SK-N-SH (cell line): ENCODE data around the gene PLIN5. TPM values are rescaled to one million over a fixed set of nuclear protein-coding genes. Genes with fewer than 3 reads are reported as not detected.

Experiments
- CTCF ChIA-PET: fragments of 300-600, 350-600 bp; formaldehyde crosslinking; extraction: SDS; loops from one replicate; lab custom pipeline; 2021; lab: Yijun Ruan, JAX
- POLR2A ChIA-PET: fragments of 350-600 bp; sonication (Branson Sonifier 250); formaldehyde crosslinking; extraction: SDS; loops from one replicate; lab custom pipeline; 2020; ENCODE audit warnings: antibody characterized with exemption, inconsistent platforms; lab: Yijun Ruan, JAX
- DNase-seq: peaks from one replicate; pipeline ENCODE4 v3.0.0; 2012
- H2AFZ ChIP-seq: fragments of 200-600 bp; sonication (generic); 2 replicates; pipeline ENCODE4 v1.8.1; 2016; ENCODE audit warnings: antibody characterized with exemption, mild to moderate bottlenecking, low read depth
- H3F3A ChIP-seq: fragments of 200-600 bp; sonication (generic); replicated peaks from 2 replicates; pipeline ENCODE3; 2016; ENCODE audit warnings: antibody characterized with exemption, mild to moderate bottlenecking; ENCODE audit not compliant: insufficient read depth
- H3K27ac ChIP-seq, 2 experiments: fragments of 200-500 bp in 1 of 2; fragments of 200-600 bp in 1 of 2; sonication (Bioruptor generic) in 1 of 2; sonication (generic), shearing (Covaris generic) in 1 of 2; 2 replicates each; pipeline versions ENCODE4 v1.5.1 to v1.6.1; 2014 to 2016; ENCODE audit warnings: low read depth in 2 of 2, inconsistent platforms in 1 of 2, low read length in 1 of 2, mild to moderate bottlenecking in 1 of 2, mixed read lengths in 1 of 2
- H3K27me3 ChIP-seq: fragments of 200-600 bp; sonication (generic), shearing (Covaris generic); 2 replicates; pipeline ENCODE4 v1.6.1; 2016; ENCODE audit warnings: mixed run types; ENCODE audit not compliant: insufficient read depth
- H3K36me3 ChIP-seq, 2 experiments: fragments of 200-500 bp in 1 of 2; fragments of 200-600 bp in 1 of 2; sonication (Bioruptor generic) in 1 of 2; sonication (generic) in 1 of 2; replicated peaks in 1 of 2; 2 replicates each; pipeline versions ENCODE3 to v1.5.1; 2014 to 2016; ENCODE audit warnings: low read length in 1 of 2, mild to moderate bottlenecking in 1 of 2; ENCODE audit not compliant: insufficient read depth in 2 of 2, control insufficient read depth in 1 of 2
- H3K4me1 ChIP-seq, 2 experiments: fragments of 200-500 bp in 1 of 2; fragments of 200-600 bp in 1 of 2; sonication (Bioruptor generic) in 1 of 2; sonication (generic), shearing (Covaris generic) in 1 of 2; 2 replicates each; pipeline versions ENCODE4 v1.5.1 to v1.6.1; 2014 to 2016; ENCODE audit warnings: low read depth in 1 of 2, low read length in 1 of 2, mixed run types in 1 of 2; ENCODE audit not compliant: insufficient read depth in 2 of 2, control insufficient read depth in 1 of 2
- H3K4me2 ChIP-seq: fragments of 200-600 bp; sonication (generic), shearing (Covaris generic); 2 replicates; pipeline ENCODE4 v1.6.1; 2017; ENCODE audit warnings: mixed run types
- H3K4me3 ChIP-seq, 2 experiments: fragments of 200-500 bp in 1 of 2; fragments of 200-600 bp in 1 of 2; sonication (Bioruptor generic) in 1 of 2; sonication (generic), shearing (Covaris generic) in 1 of 2; 2 replicates each; pipeline versions ENCODE4 v1.5.1 to v1.8.1; 2014 to 2016; ENCODE audit warnings: low read depth in 2 of 2, inconsistent platforms in 1 of 2, low read length in 1 of 2, mild to moderate bottlenecking in 1 of 2, mixed read lengths in 1 of 2, moderate library complexity in 1 of 2
- H3K79me2 ChIP-seq: fragments of 200-600 bp; sonication (generic); 2 replicates; pipeline ENCODE4 v1.8.1; 2017; ENCODE audit warnings: mild to moderate bottlenecking; ENCODE audit not compliant: insufficient read depth
- H3K9ac ChIP-seq: fragments of 200-600 bp; sonication (generic); 2 replicates; pipeline ENCODE4 v1.6.1; 2017; ENCODE audit warnings: mixed run types
- H3K9me2 ChIP-seq: fragments of 200-600 bp; sonication (generic); 2 replicates; pipeline ENCODE4 v1.6.1; 2017; ENCODE audit warnings: mixed run types
- H3K9me3 ChIP-seq: fragments of 200-600 bp; sonication (generic); 2 replicates; pipeline ENCODE4 v1.6.1; 2017; ENCODE audit warnings: mixed run types, mild to moderate bottlenecking, moderate library complexity
- H4K20me1 ChIP-seq: fragments of 200-600 bp; sonication (generic); 2 replicates; pipeline ENCODE4 v1.6.1; 2017; ENCODE audit warnings: mild to moderate bottlenecking, mixed run types; ENCODE audit not compliant: insufficient read depth
- CHD2 ChIP-seq: fragments of 150-350 bp; IDR thresholded peaks from 2 replicates; pipeline ENCODE4 v1.6.1; 2018; ENCODE audit warnings: low read length; ENCODE audit not compliant: partially characterized antibody
- EP300 ChIP-seq, 2 experiments: IDR thresholded peaks; 2 replicates each; pipeline versions ENCODE4 v1.4.0 to v1.6.1; 2012; ENCODE audit warnings: borderline replicate concordance in 1 of 2, low read depth in 1 of 2, low read length in 1 of 2
- EZH2phosphoT487 ChIP-seq: fragments of 200-600 bp; sonication (generic); IDR thresholded peaks from 2 replicates; pipeline ENCODE4 v1.6.1; 2017; ENCODE audit warnings: low read depth, mixed run types, mild to moderate bottlenecking, antibody characterized with exemption, moderate library complexity, borderline replicate concordance
- FOSL2 ChIP-seq: IDR thresholded peaks from 2 replicates; pipeline ENCODE4 v1.4.0; 2012; ENCODE audit warnings: low read depth, mild to moderate bottlenecking, moderate library complexity, borderline replicate concordance
- FOXJ3 ChIP-seq: sonication (generic); formaldehyde crosslinking; IDR thresholded peaks from 2 replicates; pipeline ENCODE4 v1.5.1; 2020; ENCODE audit warnings: mild to moderate bottlenecking, missing genetic modification reagents
- GATA2 ChIP-seq: sonication (generic); formaldehyde crosslinking; IDR thresholded peaks from 2 replicates; pipeline ENCODE4 v1.5.0; 2020; ENCODE audit warnings: mild to moderate bottlenecking, missing genetic modification reagents
- JUND ChIP-seq: IDR thresholded peaks from 2 replicates; pipeline ENCODE4 v1.4.0; 2012
- NFIC ChIP-seq: IDR thresholded peaks from 2 replicates; pipeline ENCODE4 v1.4.0; 2012; ENCODE audit warnings: borderline replicate concordance
- RAD21 ChIP-seq: IDR thresholded peaks from 2 replicates; pipeline ENCODE4 v1.6.1; 2012; ENCODE audit warnings: mild to moderate bottlenecking, low read length
- RFX5 ChIP-seq: IDR thresholded peaks from 2 replicates; pipeline ENCODE4 v1.6.1; 2012; ENCODE audit warnings: mild to moderate bottlenecking, improper control_type of control experiment, low read length
- RXRA ChIP-seq: IDR thresholded peaks from 2 replicates; pipeline ENCODE4 v1.4.0; 2012; ENCODE audit warnings: low read depth, mild to moderate bottlenecking, borderline replicate concordance
- SIN3A ChIP-seq: IDR thresholded peaks from 2 replicates; pipeline ENCODE4 v1.6.1; 2012; ENCODE audit warnings: low read depth, mild to moderate bottlenecking, low read length, moderate library complexity, borderline replicate concordance
- TCF12 ChIP-seq: IDR thresholded peaks from 2 replicates; pipeline ENCODE4 v1.4.0; 2012
- TEAD4 ChIP-seq: IDR thresholded peaks from 2 replicates; pipeline ENCODE4 v1.4.0; 2012; ENCODE audit warnings: mild to moderate bottlenecking, borderline replicate concordance; ENCODE audit not compliant: insufficient read depth
- YY1 ChIP-seq: IDR thresholded peaks from 2 replicates; pipeline ENCODE4 v1.4.0; 2012; ENCODE audit warnings: low read depth, mild to moderate bottlenecking
- WGBS: methylation state at CpG from one replicate; pipeline ENCODE4 v1.1.6; 2017; ENCODE audit warnings: low lambda C conversion rate; 5-methylcytosine and 5-hydroxymethylcytosine counted together
- polyA plus RNA-seq, 3 experiments: library from polyadenylated mRNA; depleted of rRNA; stranded (reverse); fragments of >200 nt; gene quantifications; 2 replicates each; pipeline ENCODE4 v1.2.3, GENCODE V29; 2012
- TF ChIP-seq, protein P1 (sequence below): IDR thresholded peaks from 2 replicates; pipeline ENCODE4 v1.4.0; 2012; ENCODE audit warnings: low read depth, borderline replicate concordance
- TF ChIP-seq, protein P2 (sequence below): fragments of 200-600 bp; sonication (generic); IDR thresholded peaks from 2 replicates; pipeline ENCODE4 v1.6.1; 2017; ENCODE audit warnings: antibody characterized with exemption, mild to moderate bottlenecking, moderate library complexity
- TF ChIP-seq, protein P3 (sequence below): IDR thresholded peaks from 2 replicates; pipeline ENCODE4 v1.6.1; 2012; ENCODE audit warnings: mild to moderate bottlenecking, low read depth, low read length, moderate library complexity
- TF ChIP-seq, protein P4 (sequence below): fragments of 150-350 bp; IDR thresholded peaks from 2 replicates; pipeline ENCODE4 v1.6.1; 2016; ENCODE audit warnings: mild to moderate bottlenecking, low read depth, low read length

The PLIN5 gene
- polyA plus RNA-seq, 1 of the 3 experiments (the other 2 are of a cell fraction): 0.59 TPM

DNA sequence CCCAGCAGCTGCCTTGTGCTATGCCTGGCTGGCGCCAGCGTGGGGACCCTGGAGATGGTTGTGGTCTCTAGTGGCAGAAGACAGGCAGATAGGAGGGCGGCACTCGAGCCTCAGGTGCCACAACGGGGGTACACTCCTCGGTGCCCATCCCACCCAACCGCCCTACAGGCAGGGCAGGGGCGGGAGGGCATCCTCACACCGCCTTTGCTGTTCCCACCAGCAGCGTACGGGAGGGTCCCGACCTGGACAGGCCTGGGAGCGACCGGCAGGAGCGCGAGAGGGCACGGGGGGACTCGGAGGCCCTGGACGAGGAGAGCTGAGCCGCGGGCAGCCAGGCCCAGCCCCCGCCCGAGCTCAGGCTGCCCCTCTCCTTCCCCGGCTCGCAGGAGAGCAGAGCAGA, 33.3 kb downstream of the PLIN5 start:
- TF ChIP-seq FOSL2 (no peak), YY1 (no peak), FOXJ3 (CRISPR knock-in tag) (no peak), CHD2 (no peak), TEAD4 (no peak), GATA2 (CRISPR knock-in tag) (no peak), NFIC (no peak), SIN3A (no peak), RXRA (no peak), EZH2phosphoT487 (no peak), RFX5 (no peak), JUND (no peak), RAD21 (no peak), EP300 (IDR thresholded peaks at IDR 0.05; ENCODE audit: borderline replicate concordance in 1 of 2, low read depth in 1 of 2, low read length in 1 of 2) (no peak), TCF12 (no peak)
- TF ChIP-seq, protein P1, sequence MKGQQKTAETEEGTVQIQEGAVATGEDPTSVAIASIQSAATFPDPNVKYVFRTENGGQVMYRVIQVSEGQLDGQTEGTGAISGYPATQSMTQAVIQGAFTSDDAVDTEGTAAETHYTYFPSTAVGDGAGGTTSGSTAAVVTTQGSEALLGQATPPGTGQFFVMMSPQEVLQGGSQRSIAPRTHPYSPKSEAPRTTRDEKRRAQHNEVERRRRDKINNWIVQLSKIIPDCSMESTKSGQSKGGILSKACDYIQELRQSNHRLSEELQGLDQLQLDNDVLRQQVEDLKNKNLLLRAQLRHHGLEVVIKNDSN: no peak
- TF ChIP-seq, protein P2, sequence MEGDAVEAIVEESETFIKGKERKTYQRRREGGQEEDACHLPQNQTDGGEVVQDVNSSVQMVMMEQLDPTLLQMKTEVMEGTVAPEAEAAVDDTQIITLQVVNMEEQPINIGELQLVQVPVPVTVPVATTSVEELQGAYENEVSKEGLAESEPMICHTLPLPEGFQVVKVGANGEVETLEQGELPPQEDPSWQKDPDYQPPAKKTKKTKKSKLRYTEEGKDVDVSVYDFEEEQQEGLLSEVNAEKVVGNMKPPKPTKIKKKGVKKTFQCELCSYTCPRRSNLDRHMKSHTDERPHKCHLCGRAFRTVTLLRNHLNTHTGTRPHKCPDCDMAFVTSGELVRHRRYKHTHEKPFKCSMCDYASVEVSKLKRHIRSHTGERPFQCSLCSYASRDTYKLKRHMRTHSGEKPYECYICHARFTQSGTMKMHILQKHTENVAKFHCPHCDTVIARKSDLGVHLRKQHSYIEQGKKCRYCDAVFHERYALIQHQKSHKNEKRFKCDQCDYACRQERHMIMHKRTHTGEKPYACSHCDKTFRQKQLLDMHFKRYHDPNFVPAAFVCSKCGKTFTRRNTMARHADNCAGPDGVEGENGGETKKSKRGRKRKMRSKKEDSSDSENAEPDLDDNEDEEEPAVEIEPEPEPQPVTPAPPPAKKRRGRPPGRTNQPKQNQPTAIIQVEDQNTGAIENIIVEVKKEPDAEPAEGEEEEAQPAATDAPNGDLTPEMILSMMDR: no peak
- TF ChIP-seq, protein P3, sequence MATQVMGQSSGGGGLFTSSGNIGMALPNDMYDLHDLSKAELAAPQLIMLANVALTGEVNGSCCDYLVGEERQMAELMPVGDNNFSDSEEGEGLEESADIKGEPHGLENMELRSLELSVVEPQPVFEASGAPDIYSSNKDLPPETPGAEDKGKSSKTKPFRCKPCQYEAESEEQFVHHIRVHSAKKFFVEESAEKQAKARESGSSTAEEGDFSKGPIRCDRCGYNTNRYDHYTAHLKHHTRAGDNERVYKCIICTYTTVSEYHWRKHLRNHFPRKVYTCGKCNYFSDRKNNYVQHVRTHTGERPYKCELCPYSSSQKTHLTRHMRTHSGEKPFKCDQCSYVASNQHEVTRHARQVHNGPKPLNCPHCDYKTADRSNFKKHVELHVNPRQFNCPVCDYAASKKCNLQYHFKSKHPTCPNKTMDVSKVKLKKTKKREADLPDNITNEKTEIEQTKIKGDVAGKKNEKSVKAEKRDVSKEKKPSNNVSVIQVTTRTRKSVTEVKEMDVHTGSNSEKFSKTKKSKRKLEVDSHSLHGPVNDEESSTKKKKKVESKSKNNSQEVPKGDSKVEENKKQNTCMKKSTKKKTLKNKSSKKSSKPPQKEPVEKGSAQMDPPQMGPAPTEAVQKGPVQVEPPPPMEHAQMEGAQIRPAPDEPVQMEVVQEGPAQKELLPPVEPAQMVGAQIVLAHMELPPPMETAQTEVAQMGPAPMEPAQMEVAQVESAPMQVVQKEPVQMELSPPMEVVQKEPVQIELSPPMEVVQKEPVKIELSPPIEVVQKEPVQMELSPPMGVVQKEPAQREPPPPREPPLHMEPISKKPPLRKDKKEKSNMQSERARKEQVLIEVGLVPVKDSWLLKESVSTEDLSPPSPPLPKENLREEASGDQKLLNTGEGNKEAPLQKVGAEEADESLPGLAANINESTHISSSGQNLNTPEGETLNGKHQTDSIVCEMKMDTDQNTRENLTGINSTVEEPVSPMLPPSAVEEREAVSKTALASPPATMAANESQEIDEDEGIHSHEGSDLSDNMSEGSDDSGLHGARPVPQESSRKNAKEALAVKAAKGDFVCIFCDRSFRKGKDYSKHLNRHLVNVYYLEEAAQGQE: no peak
- TF ChIP-seq, protein P4, sequence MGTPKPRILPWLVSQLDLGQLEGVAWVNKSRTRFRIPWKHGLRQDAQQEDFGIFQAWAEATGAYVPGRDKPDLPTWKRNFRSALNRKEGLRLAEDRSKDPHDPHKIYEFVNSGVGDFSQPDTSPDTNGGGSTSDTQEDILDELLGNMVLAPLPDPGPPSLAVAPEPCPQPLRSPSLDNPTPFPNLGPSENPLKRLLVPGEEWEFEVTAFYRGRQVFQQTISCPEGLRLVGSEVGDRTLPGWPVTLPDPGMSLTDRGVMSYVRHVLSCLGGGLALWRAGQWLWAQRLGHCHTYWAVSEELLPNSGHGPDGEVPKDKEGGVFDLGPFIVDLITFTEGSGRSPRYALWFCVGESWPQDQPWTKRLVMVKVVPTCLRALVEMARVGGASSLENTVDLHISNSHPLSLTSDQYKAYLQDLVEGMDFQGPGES: no peak
- Histone ChIP-seq H3K36me3 (peaks cover 4 to 54% of the 10 kb centered on the region in 2 experiments), H2AFZ (no peak overlapping the region), H3F3A (peaks cover 3% of the 10 kb centered on the region), H3K79me2 (no peaks in the 10 kb centered on the region), H3K4me3 (no peak overlapping the region), H3K4me1 (0 out of 4 replicates have a peak, but pooled peaks cover 0 to 5% of the 10 kb centered on the region in 2 experiments), H3K9me3 (no peaks in the 10 kb centered on the region), H3K27me3 (no peaks in the 10 kb centered on the region), H3K27ac (no peak overlapping the region), H3K4me2 (no peak overlapping the region), H4K20me1 (no peaks in the 10 kb centered on the region), H3K9me2 (no peaks in the 10 kb centered on the region), H3K9ac (no peak overlapping the region)
- DNase-seq: no peak
- WGBS: 92% methylated on average over 14 of the region's 25 CpGs
- POLR2A ChIA-PET: no interaction called here
- CTCF ChIA-PET: interaction anchor here (4.1 kb wide), 1 partner anchor 22 kb away, joined by 24 read pairs; no protein-coding TSS in a partner anchor
